ENCODE measurements around the gene PPP1R37. TPM values are rescaled to one million over a fixed set of nuclear protein-coding genes. Genes with fewer than 3 reads are reported as not detected.

The PPP1R37 gene
- total RNA-seq, 2 experiments from 2014 or later: 10.2 to 10.3 TPM

DNA sequence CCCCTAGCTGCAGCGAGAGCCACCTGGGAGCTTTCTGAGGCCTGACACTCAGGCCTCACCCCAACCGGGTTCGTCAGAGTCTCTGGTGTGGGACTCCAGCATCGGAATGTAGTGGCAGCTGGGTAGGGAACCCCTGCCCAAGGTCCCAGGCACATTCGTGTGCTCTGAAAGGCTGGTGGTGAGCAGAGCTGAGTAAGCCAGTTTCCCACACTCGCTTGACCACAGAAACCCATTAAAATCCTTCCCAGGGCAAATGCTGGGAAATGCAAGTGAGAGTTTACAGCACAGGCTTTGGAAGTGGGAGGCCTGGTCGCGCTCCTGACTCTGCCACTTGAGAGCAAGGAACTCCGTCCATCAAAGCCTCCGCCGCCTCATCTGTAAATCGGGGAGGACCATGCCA, 80.8 kb downstream of the PPP1R37 start:
- intact Hi-C loops (cut with micrococcal nuclease): loop anchor here (10.0 kb wide), 1 partner anchor 521 kb away; the partner anchor contains the start of genes QPCTL and SNRPD2
- no peak overlapping the region for H3K4me3 Mint-ChIP-seq
- H3K27ac Mint-ChIP-seq: peak overlapping the region; percentile 18
- H3K27me3 Mint-ChIP-seq (ENCODE audit: low read depth): no peaks in the 10 kb centered on the region
- no peaks in the 10 kb centered on the region for H3K36me3 Mint-ChIP-seq (ENCODE audit: low read depth)
- DNase-seq: no peak
- H3K9me3 Mint-ChIP-seq: no peaks in the 10 kb centered on the region
- H3K4me1 Mint-ChIP-seq (ENCODE audit: low read depth): peaks cover 48% of the 10 kb centered on the region
- CTCF ChIA-PET: interaction anchor here (1.0 kb wide), 1 partner anchor 13 kb away, joined by 3 read pairs; no protein-coding TSS in a partner anchor

GRCh38 chr19:45175515-45176345, 82.8 kb downstream of the PPP1R37 start:
- no peak overlapping the region for H3K27ac Mint-ChIP-seq
- no peaks in the 10 kb centered on the region for H3K9me3 Mint-ChIP-seq
- CTCF ChIA-PET: no interaction called here
- no peak for DNase-seq
- no peaks in the 10 kb centered on the region for H3K36me3 Mint-ChIP-seq (ENCODE audit: low read depth)
- intact Hi-C loops (cut with micrococcal nuclease): loop anchor here (5.0 to 10.0 kb wide), 3 partner anchors 98 to 519 kb away; partner anchors contain the start of genes BCL3, GEMIN7, QPCTL and SNRPD2
- peaks cover 50% of the 10 kb centered on the region for H3K4me1 Mint-ChIP-seq (ENCODE audit: low read depth)
- H3K27me3 Mint-ChIP-seq (ENCODE audit: low read depth): no peaks in the 10 kb centered on the region
- no peak overlapping the region for H3K4me3 Mint-ChIP-seq

DNA sequence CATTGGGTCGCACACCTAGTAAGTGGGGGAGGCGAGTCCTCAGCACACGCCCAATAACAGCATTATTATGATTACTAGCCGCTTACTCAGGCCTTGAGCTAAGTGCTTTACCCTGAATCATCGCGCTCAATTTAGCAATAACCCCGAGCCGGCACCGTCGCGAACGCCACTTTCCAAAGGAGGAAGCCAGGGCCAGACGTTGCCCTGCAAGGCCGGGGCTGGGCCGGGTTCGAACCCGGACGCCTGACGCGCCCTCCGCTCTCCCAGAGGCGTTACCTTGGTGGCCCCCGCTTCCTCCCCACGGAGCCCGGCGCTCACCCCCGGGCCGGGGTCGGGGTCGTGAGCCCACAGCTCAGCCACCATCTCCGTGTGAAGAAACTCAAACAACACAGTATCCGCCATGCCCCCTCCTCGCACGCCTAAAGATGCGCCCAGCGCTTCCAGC, 84.9 kb downstream of the PPP1R37 start, which contains the start of gene TRAPPC6A:
TSS of gene TRAPPC6A (minus strand) at position 421 of the 445 bp plus-strand sequence. CDS start at position 402, 19 bp downstream.
- Mint-ChIP-seq H3K4me3 (peak within 1 kb of the TSS; percentile 80), H3K27ac (peak within 1 kb of the TSS; percentile 86), H3K9me3 (no peaks in the 10 kb centered on the region), H3K4me1 (ENCODE audit: low read depth) (peaks cover 46% of the 10 kb centered on the region), H3K36me3 (ENCODE audit: low read depth) (peaks cover 2% of the 10 kb centered on the region), H3K27me3 (ENCODE audit: low read depth) (no peaks in the 10 kb centered on the region)
- no peak for DNase-seq
- intact Hi-C loops (cut with micrococcal nuclease): loop anchor here (1.0 to 10.0 kb wide), 11 partner anchors 14 to 517 kb away; partner anchors contain the start of genes BCL3, CLPTM1, ERCC2 and GEMIN7
- CTCF ChIA-PET: interaction anchor here (0.7 to 1.4 kb wide), 4 partner anchors 9 to 176 kb away, joined by 3 read pairs; partner anchors contain the start of gene CLASRP

DNA sequence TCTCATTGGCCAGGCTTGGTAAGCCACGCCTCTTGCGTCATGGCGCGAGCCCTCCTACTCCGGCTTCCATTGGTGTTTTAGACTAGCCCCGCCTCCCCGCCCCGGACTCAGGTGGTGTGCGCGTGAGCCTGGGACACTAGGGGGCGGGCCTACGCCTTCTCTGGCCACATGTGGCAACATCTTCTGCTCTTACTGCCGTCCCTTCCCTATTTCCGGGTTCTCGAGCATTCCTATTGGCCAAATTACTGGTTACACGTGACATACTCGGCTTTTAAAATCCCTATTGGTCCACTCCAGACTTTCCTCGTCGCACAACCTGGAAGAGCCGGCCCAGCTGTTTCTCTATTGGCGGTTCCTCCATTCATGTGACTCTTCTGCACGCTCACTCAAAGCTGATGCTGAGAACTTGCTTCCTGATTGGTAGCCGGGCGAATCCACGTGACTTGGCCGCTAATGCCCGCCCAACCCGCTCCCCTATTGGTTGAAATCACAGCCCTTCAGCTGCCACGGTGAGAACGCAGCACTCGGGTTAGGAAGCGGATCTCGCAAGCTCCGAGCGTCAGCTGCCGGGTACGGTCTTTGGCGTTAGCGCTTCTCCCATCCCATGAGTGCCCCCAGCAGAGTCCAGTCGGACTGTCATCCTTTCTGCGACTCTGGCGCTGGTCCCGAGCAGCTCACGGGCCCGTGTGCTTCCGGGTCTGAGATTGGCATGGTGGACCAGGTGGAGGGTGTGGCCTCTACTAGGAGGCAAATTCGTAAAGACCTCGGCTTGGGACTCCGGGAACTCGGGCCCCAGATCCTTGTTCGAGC, 85.5 kb downstream of the PPP1R37 start, which contains the start of gene BLOC1S3:
TSS of gene BLOC1S3 (plus strand) at position 523 of the 810 bp plus-strand sequence. CDS start 513 bp downstream, outside the sequence.
- peak; percentile 100 for DNase-seq
- Mint-ChIP-seq H3K4me3 (peak within 1 kb of the TSS; percentile 80), H3K36me3 (ENCODE audit: low read depth) (peaks cover 2% of the 10 kb centered on the region), H3K27ac (peak within 1 kb of the TSS; percentile 86), H3K27me3 (ENCODE audit: low read depth) (no peaks in the 10 kb centered on the region), H3K9me3 (no peaks in the 10 kb centered on the region), H3K4me1 (ENCODE audit: low read depth) (peaks cover 44% of the 10 kb centered on the region)
- intact Hi-C loops (cut with micrococcal nuclease): loop anchor here (1.0 to 10.0 kb wide), 11 partner anchors 14 to 516 kb away; partner anchors contain the start of genes BCL3, CLPTM1, ERCC2 and GEMIN7
- CTCF ChIA-PET: interaction anchor here (0.7 to 1.4 kb wide), 3 partner anchors 139 to 176 kb away, joined by 3 to 4 read pairs (median 3); partner anchors contain the start of gene CLASRP

- Mint-ChIP-seq H3K4me3 (peak overlapping the region; percentile 80), H3K4me1 (ENCODE audit: low read depth) (peaks cover 40% of the 10 kb centered on the region), H3K27ac (peak overlapping the region; percentile 86), H3K27me3 (ENCODE audit: low read depth) (no peaks in the 10 kb centered on the region), H3K9me3 (no peaks in the 10 kb centered on the region), H3K36me3 (ENCODE audit: low read depth) (peaks cover 2% of the 10 kb centered on the region)
- DNase-seq: peak; percentile 32
- intact Hi-C loops (cut with micrococcal nuclease): loop anchor here (5.0 to 10.0 kb wide), 3 partner anchors 102 to 516 kb away; partner anchors contain the start of genes BCL3, GEMIN7, QPCTL and SNRPD2
- CTCF ChIA-PET: interaction anchor here (1.2 to 1.4 kb wide), 2 partner anchors 141 to 177 kb away, joined by 3 to 4 read pairs; partner anchors contain the start of gene CLASRP
Measured at GRCh38 chr19:45179072-45179891, 86.3 kb downstream of the PPP1R37 start.

DNA sequence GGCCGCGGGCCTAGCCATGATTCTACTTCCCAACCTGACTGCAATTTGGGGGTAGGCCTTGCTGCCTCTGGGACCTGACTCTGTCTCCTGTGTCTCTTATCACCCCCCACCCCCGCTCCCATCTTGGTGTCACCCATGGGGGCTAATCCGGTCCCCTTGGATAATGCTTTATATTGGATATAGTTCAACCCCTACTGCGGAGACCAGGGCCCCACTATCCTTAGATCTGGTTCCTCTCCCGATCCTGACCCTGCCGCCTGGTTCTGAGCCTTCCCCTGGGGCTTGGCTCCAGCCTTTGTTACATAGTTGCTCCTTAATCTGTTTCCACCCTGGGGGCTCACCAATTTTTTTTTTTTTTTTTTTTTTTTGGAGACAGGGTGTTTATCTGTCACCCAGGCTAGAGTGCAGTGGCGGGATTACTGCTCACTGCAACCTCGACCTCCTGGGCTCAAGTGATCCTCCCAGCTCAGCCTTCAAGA, 87.0 kb downstream of the PPP1R37 start:
- intact Hi-C loops (cut with micrococcal nuclease): loop anchor here (5.0 to 10.0 kb wide), 3 partner anchors 103 to 515 kb away; partner anchors contain the start of genes BCL3, GEMIN7, QPCTL and SNRPD2
- Mint-ChIP-seq H3K36me3 (ENCODE audit: low read depth) (peaks cover 2% of the 10 kb centered on the region), H3K4me1 (ENCODE audit: low read depth) (peaks cover 42% of the 10 kb centered on the region), H3K9me3 (no peaks in the 10 kb centered on the region), H3K4me3 (peak overlapping the region; percentile 71), H3K27ac (no peak overlapping the region), H3K27me3 (ENCODE audit: low read depth) (no peaks in the 10 kb centered on the region)
- DNase-seq: no peak
- CTCF ChIA-PET: interaction anchor here (0.6 kb wide), 1 partner anchor 26 kb away, joined by 3 read pairs; no protein-coding TSS in a partner anchor

DNA sequence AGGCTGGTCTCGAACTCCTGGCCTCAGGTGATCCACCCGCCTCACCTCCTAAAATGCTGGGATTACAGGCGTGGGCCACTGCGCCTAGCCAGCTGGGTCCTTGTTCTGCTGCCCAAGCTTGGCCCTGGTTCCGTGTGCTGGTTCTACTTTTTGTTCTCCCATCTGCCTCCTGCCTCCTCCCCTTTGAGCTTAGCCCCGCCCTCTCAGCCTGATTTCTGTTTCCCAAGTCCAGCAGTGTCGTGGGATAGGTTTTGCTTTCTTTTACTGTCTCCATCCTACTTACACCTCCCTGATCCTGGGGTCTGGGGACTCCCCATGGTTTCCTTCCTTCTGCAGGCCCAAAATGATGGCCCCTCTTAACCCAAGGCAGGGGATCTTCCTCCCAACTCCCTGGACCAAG, 88.0 kb downstream of the PPP1R37 start:
- Mint-ChIP-seq H3K9me3 (no peaks in the 10 kb centered on the region), H3K4me3 (peak overlapping the region; percentile 71), H3K27ac (no peak overlapping the region), H3K36me3 (ENCODE audit: low read depth) (peaks cover 2% of the 10 kb centered on the region), H3K27me3 (ENCODE audit: low read depth) (no peaks in the 10 kb centered on the region), H3K4me1 (ENCODE audit: low read depth) (peaks cover 38% of the 10 kb centered on the region)
- DNase-seq: no peak
- CTCF ChIA-PET: no interaction called here
- intact Hi-C loops (cut with micrococcal nuclease): no loop called here

- no peak overlapping the region for H3K4me3 Mint-ChIP-seq
- H3K27me3 Mint-ChIP-seq (ENCODE audit: low read depth): no peaks in the 10 kb centered on the region
- intact Hi-C loops (cut with micrococcal nuclease): no loop called here
- CTCF ChIA-PET: interaction anchor here (0.8 to 1.5 kb wide), 2 partner anchors 18 to 156 kb away, joined by 3 read pairs; no protein-coding TSS in a partner anchor
- peaks cover 2% of the 10 kb centered on the region for H3K36me3 Mint-ChIP-seq (ENCODE audit: low read depth)
- no peaks in the 10 kb centered on the region for H3K9me3 Mint-ChIP-seq
- no peak for DNase-seq
- peaks cover 34% of the 10 kb centered on the region for H3K4me1 Mint-ChIP-seq (ENCODE audit: low read depth)
- no peak overlapping the region for H3K27ac Mint-ChIP-seq
Measured at GRCh38 chr19:45182758-45183157, 89.8 kb downstream of the PPP1R37 start.

DNA sequence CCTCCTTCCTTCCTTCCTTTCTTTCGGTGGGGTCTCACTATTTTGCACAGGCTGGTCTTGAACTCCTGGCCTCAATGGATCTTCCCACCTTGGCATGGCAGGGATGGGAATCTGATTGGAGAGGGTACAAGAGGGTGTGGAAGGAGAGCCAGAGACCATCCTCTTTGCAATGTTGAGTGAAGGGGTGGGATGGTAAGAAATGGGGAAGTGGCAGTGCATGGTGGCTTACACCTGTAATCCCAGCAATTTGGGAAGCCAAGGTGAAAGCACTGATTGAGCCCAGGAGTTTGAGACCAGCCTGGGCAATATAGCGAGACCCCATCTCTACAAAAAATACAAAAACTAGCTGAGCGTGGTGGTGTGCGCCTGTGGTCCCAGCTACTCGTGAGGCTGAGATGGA, 91.1 kb downstream of the PPP1R37 start:
- Mint-ChIP-seq H3K27me3 (ENCODE audit: low read depth) (no peaks in the 10 kb centered on the region), H3K4me1 (ENCODE audit: low read depth) (peaks cover 34% of the 10 kb centered on the region), H3K4me3 (no peak overlapping the region), H3K27ac (no peak overlapping the region), H3K9me3 (no peaks in the 10 kb centered on the region), H3K36me3 (ENCODE audit: low read depth) (peaks cover 2% of the 10 kb centered on the region)
- DNase-seq: no peak
- CTCF ChIA-PET: interaction anchor here (1.5 kb wide), 1 partner anchor 20 kb away, joined by 3 read pairs; no protein-coding TSS in a partner anchor
- intact Hi-C loops (cut with micrococcal nuclease): no loop called here

DNA sequence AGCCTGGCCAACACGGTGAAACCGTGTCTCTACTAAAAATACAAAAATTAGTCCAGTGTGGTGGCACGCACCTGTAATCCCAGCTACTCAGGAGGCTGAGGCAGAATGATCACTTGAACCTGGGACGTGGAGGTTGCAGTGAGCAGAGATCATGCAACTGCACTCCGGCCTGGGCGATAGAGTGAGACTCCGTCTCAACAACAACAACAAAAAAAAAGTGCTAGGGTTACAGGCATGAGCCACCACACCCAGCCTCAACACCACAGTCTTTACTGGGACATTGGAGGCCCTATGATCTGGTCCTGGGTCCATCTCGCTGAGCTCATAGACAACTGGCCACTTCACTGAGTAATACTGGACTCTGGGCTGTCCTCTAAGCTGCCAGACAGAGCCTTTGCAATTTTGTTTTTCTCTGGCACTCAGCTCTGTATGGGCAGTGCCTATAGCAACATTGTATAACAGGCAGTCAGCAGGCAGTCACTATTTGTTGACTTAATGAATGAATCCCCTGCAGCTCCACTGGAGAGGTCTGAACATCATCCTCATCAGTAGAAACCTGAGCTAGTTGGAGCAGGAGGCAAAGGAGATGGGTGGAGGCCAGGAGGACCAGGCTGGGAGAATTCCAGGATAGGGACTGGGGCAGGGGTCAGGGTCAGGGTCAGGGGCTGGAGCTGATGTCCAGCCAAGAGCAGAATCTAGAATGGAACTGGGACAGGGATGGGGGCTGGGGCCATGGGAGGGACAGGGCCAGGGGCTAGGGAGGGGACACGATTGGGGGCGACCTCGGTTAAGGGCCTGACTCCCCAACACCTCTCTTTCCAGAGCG, 93.7 kb downstream of the PPP1R37 start:
- no peak for DNase-seq
- Mint-ChIP-seq H3K27ac (no peak overlapping the region), H3K36me3 (ENCODE audit: low read depth) (no peaks in the 10 kb centered on the region), H3K4me3 (no peak overlapping the region), H3K9me3 (peaks cover 1% of the 10 kb centered on the region), H3K27me3 (ENCODE audit: low read depth) (no peaks in the 10 kb centered on the region), H3K4me1 (ENCODE audit: low read depth) (peaks cover 14% of the 10 kb centered on the region)
- CTCF ChIA-PET: interaction anchor here (0.5 to 1.6 kb wide), 18 partner anchors 9 to 151 kb away, joined by 3 to 5 read pairs (median 3); partner anchors contain the start of gene PPP1R37
- intact Hi-C loops (cut with micrococcal nuclease): loop anchor here (1.0 to 5.0 kb wide), 4 partner anchors 22 to 284 kb away; no protein-coding TSS in a partner anchor
